Bronchial epithelial cell (primary cell): ENCODE data around the gene PIK3AP1. TPM values are rescaled to one million over a fixed set of nuclear protein-coding genes. Genes with fewer than 3 reads are reported as not detected.
"Not testable (repeated sequence)": the region's sequence is repeated elsewhere in the genome, so short reads cannot be mapped to it uniquely, and the experiment has no call there.

ENCODE experiments used
- DNase-seq: peaks from one replicate; pipeline ENCODE4 v3.0.0-alpha.2; 2010; ENCODE audit warnings: low read depth
- FAIRE-seq: peaks from 2 replicates; lab custom pipeline; 2011; peaks lifted over from hg19 to GRCh38; lab: Jason Lieb, UNC
- H3K27me3 ChIP-seq: 2 replicates; pipeline ENCODE4 v1.5.1; 2011; ENCODE audit warnings: low read length; ENCODE audit not compliant: control insufficient read depth, insufficient read depth
- H3K36me3 ChIP-seq: 2 replicates; pipeline ENCODE4 v1.5.1; 2011; ENCODE audit warnings: low read length; ENCODE audit not compliant: control insufficient read depth, insufficient read depth
- H3K4me3 ChIP-seq: 2 replicates; pipeline ENCODE4 v1.5.1; 2011; ENCODE audit warnings: mild to moderate bottlenecking, low read depth, low read length, control low read depth
- CTCF ChIP-seq: IDR thresholded peaks from 2 replicates; pipeline ENCODE4 v1.5.1; 2011; ENCODE audit warnings: mild to moderate bottlenecking, moderate library complexity, low read length, control low read depth, inconsistent platforms; ENCODE audit not compliant: insufficient read depth, severe bottlenecking
- total RNA-seq: library from RNA; depleted of rRNA; stranded (reverse); fragments of >200 nt; gene quantifications from 2 replicates; pipeline ENCODE4 v1.2.1, GENCODE V29; 2014

Gene PIK3AP1
- total RNA-seq, 1 donor from 2014 or later = 2.1 TPM

- TF ChIP-seq CTCF = no peak
- DNase-seq = no peak
- Histone ChIP-seq H3K36me3 (no peaks in the 10 kb centered on the region), H3K27me3 (no peaks in the 10 kb centered on the region), H3K4me3 (no peak overlapping the region)
- no peak for FAIRE-seq
These were observed 38.1 kb upstream of the PIK3AP1 start for GRCh38 chr10:96758423-96758822.

GRCh38 chr10:96756111-96756903 lies 36.0 kb upstream of the PIK3AP1 start:
- Histone ChIP-seq H3K27me3 (no peaks in the 10 kb centered on the region), H3K36me3 (no peaks in the 10 kb centered on the region), H3K4me3 (no peak overlapping the region)
- no peak for FAIRE-seq
- no peak for DNase-seq
- TF ChIP-seq CTCF = no peak

GRCh38 chr10:96753956-96754355 lies 33.6 kb upstream of the PIK3AP1 start:
- FAIRE-seq (no peak), DNase-seq (no peak)
- no peaks in the 10 kb centered on the region for H3K27me3 ChIP-seq
- no peak for TF ChIP-seq CTCF
- no peaks in the 10 kb centered on the region for H3K36me3 ChIP-seq
- no peak overlapping the region for H3K4me3 ChIP-seq

- Histone ChIP-seq H3K36me3 (no peaks in the 10 kb centered on the region), H3K4me3 (no peak overlapping the region), H3K27me3 (no peaks in the 10 kb centered on the region)
- TF ChIP-seq CTCF = no peak
- DNase-seq = no peak
- no peak for FAIRE-seq
These were observed 32.1 kb upstream of the PIK3AP1 start for GRCh38 chr10:96752375-96752774.

- DNase-seq, H3K27me3 ChIP-seq, FAIRE-seq: not testable (repeated sequence)
These were observed 30.0 kb upstream of the PIK3AP1 start for GRCh38 chr10:96750316-96750715.

GRCh38 chr10:96747734-96748550 lies 27.6 kb upstream of the PIK3AP1 start:
- Histone ChIP-seq H3K36me3 (no peaks in the 10 kb centered on the region), H3K4me3 (no peak overlapping the region), H3K27me3 (no peaks in the 10 kb centered on the region)
- no peak for TF ChIP-seq CTCF
- DNase-seq (no peak), FAIRE-seq (no peak)

More at GRCh38 chr10:96750316-96750715, 30.0 kb upstream of the PIK3AP1 start:
- H3K4me3 ChIP-seq, H3K36me3 ChIP-seq: not testable (repeated sequence)
